H1 (cell line): ENCODE results near the gene PTPRD. TPM values are rescaled to one million over a fixed set of nuclear protein-coding genes. Genes with fewer than 3 reads are reported as not detected.

Source experiments
- CTCF ChIA-PET: fragments of 300-600 bp; sonication (Branson Sonifier 250); formaldehyde crosslinking; loops from one replicate; lab custom pipeline; 2021; ENCODE audit not compliant: partially characterized antibody; lab: Charles Lee
- POLR2A ChIA-PET: fragments of 300-600 bp; sonication (Branson Sonifier 250); formaldehyde crosslinking; loops from one replicate; lab custom pipeline; 2021; ENCODE audit warnings: inconsistent platforms; ENCODE audit not compliant: partially characterized antibody; lab: Charles Lee
- DNase-seq, 2 experiments: peaks; one replicate each; pipeline versions ENCODE4 v3.0.0 to v3.0.0-alpha.2; 2010 to 2022; ENCODE audit warnings: low spot score in 2 of 2, low read depth in 1 of 2, mixed read lengths in 1 of 2
- FAIRE-seq: peaks from 2 replicates; lab custom pipeline; 2011; peaks lifted over from hg19 to GRCh38; lab: Jason Lieb, UNC
- H2AFZ ChIP-seq: 2 replicates; pipeline ENCODE4 v1.8.1; 2012; ENCODE audit warnings: low read length, inconsistent platforms
- H2AK5ac ChIP-seq: 2 replicates; pipeline ENCODE4 v1.6.1; 2013; ENCODE audit warnings: low read depth, low read length
- H2BK120ac ChIP-seq: replicated peaks from 2 replicates; pipeline ENCODE3; 2013; ENCODE audit warnings: low read depth, low read length, inconsistent platforms
- H2BK12ac ChIP-seq: 2 replicates; pipeline ENCODE4 v1.6.1; 2013; ENCODE audit warnings: low read depth, low read length
- H2BK15ac ChIP-seq: 2 replicates; pipeline ENCODE4 v1.6.1; 2013; ENCODE audit warnings: low read length
- H2BK20ac ChIP-seq: 2 replicates; pipeline ENCODE4 v1.6.1; 2013; ENCODE audit warnings: low read length
- H2BK5ac ChIP-seq: 2 replicates; pipeline ENCODE4 v1.6.1; 2013; ENCODE audit warnings: low read depth, low read length
- H3K14ac ChIP-seq: 2 replicates; pipeline ENCODE4 v1.6.1; 2013; ENCODE audit warnings: inconsistent platforms; ENCODE audit not compliant: insufficient read length
- H3K18ac ChIP-seq: 2 replicates; pipeline ENCODE4 v1.6.1; 2013; ENCODE audit warnings: low read length; ENCODE audit errors: extremely low read depth
- H3K23ac ChIP-seq: 2 replicates; pipeline ENCODE4 v1.6.1; 2013; ENCODE audit warnings: inconsistent platforms; ENCODE audit not compliant: insufficient read length
- H3K23me2 ChIP-seq: 2 replicates; pipeline ENCODE4 v1.6.1; 2013; ENCODE audit warnings: low read depth, low read length
- H3K27ac ChIP-seq: 2 replicates; pipeline ENCODE4 v1.6.1; 2011; ENCODE audit warnings: low read depth, low read length, inconsistent platforms
- H3K27me3 ChIP-seq, 4 experiments: replicated peaks in 1 of 4; 1 replicate in 1 of 4; 2 replicates in 3 of 4; pipeline versions ENCODE4 v1.6.1 to v1.8.1; 2011 to 2013; ENCODE audit warnings: low read length in 3 of 4, mild to moderate bottlenecking in 3 of 4, inconsistent platforms in 2 of 4, mixed read lengths in 2 of 4, moderate library complexity in 1 of 4; ENCODE audit not compliant: control insufficient read depth in 3 of 4, insufficient read depth in 3 of 4; ENCODE audit errors: extremely low read depth in 1 of 4
- H3K36me3 ChIP-seq, 4 experiments: 2 replicates each; pipeline versions ENCODE4 v1.6.1 to v1.8.1; 2011 to 2013; ENCODE audit warnings: mild to moderate bottlenecking in 4 of 4, low read length in 3 of 4, moderate library complexity in 2 of 4, control low read depth in 1 of 4, inconsistent platforms in 1 of 4; ENCODE audit not compliant: insufficient read depth in 4 of 4, control insufficient read depth in 2 of 4
- H3K4ac ChIP-seq: replicated peaks from 2 replicates; pipeline ENCODE3; 2013; ENCODE audit warnings: low read length, low read depth, mixed read lengths, inconsistent platforms; ENCODE audit not compliant: insufficient read length
- H3K4me1 ChIP-seq, 4 experiments: replicated peaks in 1 of 4; 1 replicate in 1 of 4; 2 replicates in 3 of 4; pipeline versions ENCODE4 v1.6.1 to v1.8.1; 2011 to 2013; ENCODE audit warnings: low read length in 3 of 4, inconsistent platforms in 2 of 4, mixed read lengths in 1 of 4; ENCODE audit not compliant: insufficient read depth in 4 of 4, control insufficient read depth in 3 of 4
- H3K4me2 ChIP-seq, 2 experiments: 2 replicates each; pipeline versions ENCODE4 v1.6.1 to v1.8.1; 2011 to 2013; ENCODE audit warnings: low read depth in 2 of 2, low read length in 2 of 2, control low read depth in 1 of 2, inconsistent platforms in 1 of 2, mild to moderate bottlenecking in 1 of 2; ENCODE audit not compliant: insufficient read depth in 1 of 2
- H3K4me3 ChIP-seq, 4 experiments: fragments of 200-600, 300-600 bp in 1 of 4; sonication (generic), shearing (Covaris generic), sonication (Bioruptor Twin) in 1 of 4; 2 replicates each; pipeline versions ENCODE4 v1.5.1 to v1.8.1; 2011 to 2016; ENCODE audit warnings: low read length in 4 of 4, low read depth in 3 of 4, control low read depth in 2 of 4, inconsistent platforms in 2 of 4, mild to moderate bottlenecking in 2 of 4, mixed read lengths in 1 of 4, moderate library complexity in 1 of 4; ENCODE audit not compliant: insufficient read depth in 2 of 4; ENCODE audit errors: extremely low read depth in 1 of 4
- H3K56ac ChIP-seq: replicated peaks from 2 replicates; pipeline ENCODE3; 2013; ENCODE audit warnings: low read depth, mild to moderate bottlenecking, mixed read lengths, low read length, inconsistent platforms; ENCODE audit not compliant: insufficient read length
- H3K79me1 ChIP-seq: 2 replicates; pipeline ENCODE4 v1.6.1; 2013; ENCODE audit warnings: low read depth, low read length, control low read depth
- H3K79me2 ChIP-seq, 2 experiments: 2 replicates each; pipeline versions ENCODE4 v1.6.1 to v1.8.1; 2012 to 2013; ENCODE audit warnings: low read length in 2 of 2, mild to moderate bottlenecking in 2 of 2, inconsistent platforms in 1 of 2; ENCODE audit not compliant: insufficient read depth in 2 of 2, control insufficient read depth in 1 of 2
- H3K9ac ChIP-seq, 4 experiments: replicated peaks in 1 of 4; 1 replicate in 1 of 4; 2 replicates in 3 of 4; pipeline versions ENCODE4 v1.6.1 to v1.8.1; 2011 to 2013; ENCODE audit warnings: low read depth in 3 of 4, low read length in 3 of 4, control low read depth in 2 of 4, mild to moderate bottlenecking in 2 of 4, moderate library complexity in 2 of 4, inconsistent platforms in 1 of 4; ENCODE audit errors: extremely low read depth in 1 of 4
- H3K9me3 ChIP-seq, 2 experiments: 2 replicates each; pipeline versions ENCODE4 v1.6.1 to v1.8.1; 2012 to 2013; ENCODE audit warnings: mild to moderate bottlenecking in 2 of 2, moderate library complexity in 2 of 2, control low read depth in 1 of 2, inconsistent platforms in 1 of 2, low read depth in 1 of 2, low read length in 1 of 2, mixed read lengths in 1 of 2; ENCODE audit not compliant: insufficient read depth in 2 of 2
- H4K20me1 ChIP-seq, 2 experiments: replicated peaks in 1 of 2; 2 replicates each; pipeline versions ENCODE3 to v1.8.1; 2011 to 2013; ENCODE audit warnings: inconsistent platforms in 2 of 2, low read length in 2 of 2, mild to moderate bottlenecking in 1 of 2; ENCODE audit not compliant: insufficient read depth in 2 of 2, control insufficient read depth in 1 of 2
- H4K5ac ChIP-seq: 2 replicates; pipeline ENCODE4 v1.6.1; 2013; ENCODE audit warnings: low read length, low read depth, mixed read lengths, inconsistent platforms; ENCODE audit not compliant: insufficient read length
- H4K8ac ChIP-seq: 2 replicates; pipeline ENCODE4 v1.8.0; 2013; ENCODE audit warnings: mild to moderate bottlenecking, moderate library complexity, low read length, inconsistent platforms; ENCODE audit not compliant: insufficient read depth; ENCODE audit errors: extremely low read depth
- H4K91ac ChIP-seq: replicated peaks from 2 replicates; pipeline ENCODE3; 2013; ENCODE audit warnings: low read length, mixed read lengths, inconsistent platforms; ENCODE audit not compliant: insufficient read length
- CBX8 ChIP-seq: fragments of 300-800, 300-1000 bp; sonication (generic); IDR thresholded peaks from 2 replicates; pipeline ENCODE4 v1.7.1; 2016; ENCODE audit warnings: low read depth, low read length, borderline replicate concordance
- CHD2 ChIP-seq: IDR thresholded peaks from 2 replicates; pipeline ENCODE4 v1.6.1; 2012; ENCODE audit warnings: low read length, improper control_type of control experiment
- CTBP2 ChIP-seq: IDR thresholded peaks from 2 replicates; pipeline ENCODE4 v1.7.0; 2011; ENCODE audit warnings: borderline replicate concordance, mild to moderate bottlenecking, moderate library complexity, mixed read lengths, low read length; ENCODE audit not compliant: insufficient read depth, insufficient read length
- GTF2F1 ChIP-seq: IDR thresholded peaks from 2 replicates; pipeline ENCODE4 v1.6.1; 2012; ENCODE audit warnings: low read depth, low read length, improper control_type of control experiment, borderline replicate concordance
- HDAC6 ChIP-seq: IDR thresholded peaks from one replicate; pipeline ENCODE4 v1.7.1; 2012; ENCODE audit warnings: low read depth, mild to moderate bottlenecking, inconsistent platforms, low read length, moderate library complexity
- RAD21 ChIP-seq, 2 experiments: IDR thresholded peaks in 1 of 2; conservative IDR thresholded peaks in 1 of 2; 2 replicates each; pipeline ENCODE4 v1.6.1; 2011; ENCODE audit warnings: low read depth in 2 of 2, low read length in 2 of 2, improper control_type of control experiment in 1 of 2, inconsistent platforms in 1 of 2, mild to moderate bottlenecking in 1 of 2, moderate library complexity in 1 of 2
- RXRA ChIP-seq: IDR thresholded peaks from 2 replicates; pipeline ENCODE4 v1.6.1; 2011; ENCODE audit warnings: low read depth, mild to moderate bottlenecking, low read length, moderate library complexity; ENCODE audit not compliant: insufficient read depth
- SIRT6 ChIP-seq: IDR thresholded peaks from one replicate; pipeline ENCODE4 v1.7.1; 2012; ENCODE audit warnings: low read length, inconsistent platforms
- SP4 ChIP-seq: IDR thresholded peaks from 2 replicates; pipeline ENCODE4 v1.6.1; 2012; ENCODE audit warnings: low read length, inconsistent platforms
- ZNF274 ChIP-seq: IDR thresholded peaks from 2 replicates; pipeline ENCODE4 v1.7.0; 2012; ENCODE audit warnings: low read length, borderline replicate concordance; ENCODE audit errors: extremely low read depth
- WGBS, 2 experiments: shearing (Covaris generic) in 1 of 2; methylation state at CpG; one replicate each; pipeline versions ENCODE4 v1.1.6 to v1.1.7; 2013 to 2015; ENCODE audit warnings: low lambda C conversion rate in 2 of 2, mixed read lengths in 2 of 2, inconsistent platforms in 1 of 2, low coverage in 1 of 2, missing lambda C conversion rate in 1 of 2; ENCODE audit not compliant: insufficient replicate concordance in 2 of 2, insufficient coverage in 1 of 2, insufficient read length in 1 of 2; ENCODE audit errors: extremely low coverage in 1 of 2, missing lambda C conversion rate in 1 of 2; 5-methylcytosine and 5-hydroxymethylcytosine counted together
- polyA plus RNA-seq, 7 experiments: library from polyadenylated mRNA; depleted of rRNA in 3 of 7; stranded (reverse) in 5 of 7; unstranded in 2 of 7; fragments of >200 nt in 5 of 7; fragments of 200-250 nt in 2 of 7; gene quantifications; 1 replicate in 5 of 7; 2 replicates in 1 of 7; 4 replicates in 1 of 7; pipeline versions ENCODE4 v1.2.1 to v1.2.3, GENCODE V29; 2011 to 2013; ENCODE audit warnings: missing spikeins in 2 of 7, mixed read lengths in 2 of 7
- total RNA-seq: library from RNA; stranded (reverse); fragmentation: NEBNext Ultra II Directional; extraction: Animal tissue kit (Norgen Biotek cat#: 25700); gene quantifications from 2 replicates; pipeline ENCODE4 v1.2.1, GENCODE V29; 2021
- TF ChIP-seq, protein P1 (sequence below), 3 experiments: IDR thresholded peaks; 1 replicate in 2 of 3; 2 replicates in 1 of 3; pipeline versions ENCODE4 v1.5.1 to v1.6.1; 2011; ENCODE audit warnings: low read length in 3 of 3, mild to moderate bottlenecking in 3 of 3, inconsistent platforms in 2 of 3, low read depth in 1 of 3, moderate library complexity in 1 of 3; ENCODE audit not compliant: insufficient read depth in 1 of 3; ENCODE audit errors: control extremely low read depth in 1 of 3
- TF ChIP-seq, protein P2 (sequence below): IDR thresholded peaks from 2 replicates; pipeline ENCODE4 v1.6.1; 2012; ENCODE audit warnings: inconsistent platforms

Gene PTPRD
- total and polyA plus RNA-seq, 2 of the 8 experiments (the other 6 are each of a cell fraction or from before 2014, with no cell fraction given) = 17.2 to 77.0 TPM

DNA sequence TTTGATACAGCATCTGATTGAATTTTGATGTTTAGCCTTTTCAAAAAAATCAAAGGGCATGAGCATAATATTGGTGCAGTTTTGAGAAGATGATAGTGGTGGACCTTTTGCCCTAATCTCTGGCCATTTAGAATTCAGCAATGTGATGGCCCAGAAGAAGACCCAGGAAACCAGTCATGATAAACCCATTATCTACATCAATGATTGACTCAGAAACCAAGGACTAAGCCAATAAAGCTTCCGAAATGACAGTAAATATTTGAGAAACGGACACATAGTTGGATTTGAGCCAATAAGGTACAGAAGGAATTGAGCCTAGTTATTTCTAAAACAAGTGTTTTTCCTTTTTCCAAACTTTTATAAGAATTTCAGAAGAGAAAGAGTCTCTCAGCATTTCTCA lies 1654.4 kb downstream of the PTPRD start:
- no peak overlapping the region for H3K9ac ChIP-seq
- H4K8ac ChIP-seq = no peak overlapping the region
- no peaks in the 10 kb centered on the region for H3K79me1 ChIP-seq
- no peak for DNase-seq
- no peak overlapping the region for H2BK120ac ChIP-seq
- no peak for FAIRE-seq
- peaks cover 0 to 5% (median 0%) of the 10 kb centered on the region in 4 experiments; a peak in 1 of 7 replicates for H3K4me1 ChIP-seq
- WGBS, 2 experiments = 84% methylated on average over 2 of the region's 2 CpGs; no CpG with 5 or more reads in 1 of the 2 experiments
- H4K91ac ChIP-seq = no peak overlapping the region
- no peaks in the 10 kb centered on the region for H3K36me3 ChIP-seq
- no peak overlapping the region for H2AK5ac ChIP-seq
- H2AFZ ChIP-seq = no peak overlapping the region
- ChIA-PET POLR2A (no interaction called here), CTCF (no interaction called here)
- no peak overlapping the region for H2BK15ac ChIP-seq
- no peak overlapping the region for H3K4ac ChIP-seq
- no peak overlapping the region for H3K4me2 ChIP-seq
- H3K4me3 ChIP-seq = no peak overlapping the region
- no peaks in the 10 kb centered on the region for H4K20me1 ChIP-seq
- H3K23me2 ChIP-seq = no peaks in the 10 kb centered on the region
- no peaks in the 10 kb centered on the region for H3K27me3 ChIP-seq
- H2BK12ac ChIP-seq = no peak overlapping the region
- no peak overlapping the region for H3K14ac ChIP-seq
- H3K79me2 ChIP-seq = no peaks in the 10 kb centered on the region
- H2BK20ac ChIP-seq = no peak overlapping the region
- no peak overlapping the region for H3K27ac ChIP-seq
- H3K56ac ChIP-seq = no peak overlapping the region
- no peak overlapping the region for H3K23ac ChIP-seq
- H3K9me3 ChIP-seq = no peaks in the 10 kb centered on the region
- H3K18ac ChIP-seq = no peak overlapping the region
- H2BK5ac ChIP-seq = no peak overlapping the region
- H4K5ac ChIP-seq = no peak overlapping the region
- TF ChIP-seq RAD21 (IDR thresholded peaks at IDR 0.05 in 1 of 2, conservative IDR thresholded peaks at IDR 0.05 in 1 of 2; ENCODE audit: low read depth in 2 of 2, low read length in 2 of 2) (no peak), SIRT6 (no peak), GTF2F1 (no peak), ZNF274 (no peak), HDAC6 (no peak), SP4 (no peak), CHD2 (no peak), CTBP2 (no peak), RXRA (no peak), CBX8 (no peak)
- TF ChIP-seq, protein P1, sequence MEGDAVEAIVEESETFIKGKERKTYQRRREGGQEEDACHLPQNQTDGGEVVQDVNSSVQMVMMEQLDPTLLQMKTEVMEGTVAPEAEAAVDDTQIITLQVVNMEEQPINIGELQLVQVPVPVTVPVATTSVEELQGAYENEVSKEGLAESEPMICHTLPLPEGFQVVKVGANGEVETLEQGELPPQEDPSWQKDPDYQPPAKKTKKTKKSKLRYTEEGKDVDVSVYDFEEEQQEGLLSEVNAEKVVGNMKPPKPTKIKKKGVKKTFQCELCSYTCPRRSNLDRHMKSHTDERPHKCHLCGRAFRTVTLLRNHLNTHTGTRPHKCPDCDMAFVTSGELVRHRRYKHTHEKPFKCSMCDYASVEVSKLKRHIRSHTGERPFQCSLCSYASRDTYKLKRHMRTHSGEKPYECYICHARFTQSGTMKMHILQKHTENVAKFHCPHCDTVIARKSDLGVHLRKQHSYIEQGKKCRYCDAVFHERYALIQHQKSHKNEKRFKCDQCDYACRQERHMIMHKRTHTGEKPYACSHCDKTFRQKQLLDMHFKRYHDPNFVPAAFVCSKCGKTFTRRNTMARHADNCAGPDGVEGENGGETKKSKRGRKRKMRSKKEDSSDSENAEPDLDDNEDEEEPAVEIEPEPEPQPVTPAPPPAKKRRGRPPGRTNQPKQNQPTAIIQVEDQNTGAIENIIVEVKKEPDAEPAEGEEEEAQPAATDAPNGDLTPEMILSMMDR (IDR thresholded peaks at IDR 0.05; ENCODE audit: control extremely low read depth in 1 of 3, insufficient read depth in 1 of 3, low read depth in 1 of 3, low read length in 3 of 3) = no peak
- TF ChIP-seq, protein P2, sequence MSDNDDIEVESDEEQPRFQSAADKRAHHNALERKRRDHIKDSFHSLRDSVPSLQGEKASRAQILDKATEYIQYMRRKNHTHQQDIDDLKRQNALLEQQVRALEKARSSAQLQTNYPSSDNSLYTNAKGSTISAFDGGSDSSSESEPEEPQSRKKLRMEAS = no peak
